ENCODE measurements around the gene CCDC181. TPM values are rescaled to one million over a fixed set of nuclear protein-coding genes. Genes with fewer than 3 reads are reported as not detected.
A peak's percentile ranks its signal among the peaks of the same experiment; 100 is the strongest.
"Not testable (repeated sequence)": the region's sequence is repeated elsewhere in the genome, so short reads cannot be mapped to it uniquely, and the experiment has no call there.

The CCDC181 gene
- total RNA-seq, 1 donor from 2014 or later: not detected

- Histone ChIP-seq H3K36me3 (no peaks in the 10 kb centered on the region), H3K9me3 (no peaks in the 10 kb centered on the region), H3K4me1 (no peaks in the 10 kb centered on the region), H3K27me3 (no peaks in the 10 kb centered on the region), H3K4me3 (no peak overlapping the region), H3K27ac (no peak overlapping the region)
- intact Hi-C loops (cut with DNase I): no loop called here
- no peak for DNase-seq (ENCODE audit: low spot score in 2 of 2)
- no peak for TF ChIP-seq CTCF (IDR thresholded peaks at IDR 0.05)
These were observed 16.6 kb upstream of the CCDC181 start for GRCh38 chr1:169443923-169444322.

DNA sequence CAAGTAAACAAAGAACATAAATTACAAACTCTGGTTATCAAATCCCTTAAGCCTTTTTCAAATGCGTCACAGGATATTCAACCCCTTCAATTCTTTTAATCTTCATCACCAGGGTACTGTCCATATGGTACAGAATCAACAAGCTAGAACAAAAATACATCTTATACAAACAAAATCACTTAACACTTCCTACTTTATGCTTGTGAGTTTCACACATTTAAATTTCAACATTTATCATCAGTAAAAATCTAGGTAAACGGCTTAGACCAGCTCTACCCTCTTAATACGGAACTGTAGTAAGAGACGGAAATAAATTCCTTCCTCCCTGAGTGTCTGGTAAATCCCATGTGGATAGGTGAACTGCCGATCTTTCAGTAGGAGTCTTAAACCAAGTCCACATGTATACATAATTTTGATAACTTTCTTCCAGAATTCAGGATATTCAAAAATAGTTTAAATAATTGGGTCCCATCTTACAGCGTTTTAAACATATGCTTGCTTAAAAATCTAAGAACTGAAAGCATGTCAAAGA lies 1.0 kb downstream of the CCDC181 start:
- Histone ChIP-seq H3K27me3 (no peaks in the 10 kb centered on the region), H3K4me3 (peak overlapping the region in 1 of 2 donors; percentile 62), H3K4me1 (no peaks in the 10 kb centered on the region), H3K27ac (no peak overlapping the region), H3K9me3 (no peaks in the 10 kb centered on the region), H3K36me3 (no peaks in the 10 kb centered on the region)
- intact Hi-C loops (cut with DNase I): no loop called here
- DNase-seq (ENCODE audit: low spot score in 2 of 2): no peak
- TF ChIP-seq CTCF (IDR thresholded peaks at IDR 0.05): no peak

DNA sequence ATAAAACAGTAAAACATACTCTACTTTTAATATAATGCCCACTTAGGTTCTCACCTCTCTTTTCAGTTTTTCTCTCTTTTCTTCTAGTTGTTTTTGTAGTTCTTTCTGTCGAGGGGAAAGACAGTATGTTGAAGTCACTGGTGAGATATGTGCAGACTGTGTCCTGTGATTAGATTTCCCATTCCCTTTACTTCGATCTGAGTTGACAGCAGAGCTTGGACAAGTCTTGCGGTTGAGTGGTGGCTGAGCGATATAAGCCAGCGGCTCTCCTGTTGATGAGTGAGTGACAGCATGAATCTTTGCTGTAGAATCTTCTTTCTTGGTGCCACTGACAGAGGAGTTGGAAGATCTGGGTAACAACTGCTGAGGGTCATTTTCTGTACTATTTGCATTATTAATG lies 6.0 kb downstream of the CCDC181 start:
- no peak overlapping the region for H3K27ac ChIP-seq
- no peaks in the 10 kb centered on the region for H3K36me3 ChIP-seq
- H3K4me3 ChIP-seq: no peak overlapping the region
- H3K4me1 ChIP-seq: no peaks in the 10 kb centered on the region
- no peaks in the 10 kb centered on the region for H3K9me3 ChIP-seq
- DNase-seq (ENCODE audit: low spot score in 2 of 2): no peak
- no peaks in the 10 kb centered on the region for H3K27me3 ChIP-seq
- intact Hi-C loops (cut with DNase I): no loop called here
- no peak for TF ChIP-seq CTCF (IDR thresholded peaks at IDR 0.05)

GRCh38 chr1:169414952-169415351 lies 12.3 kb downstream of the CCDC181 start:
- no peaks in the 10 kb centered on the region for H3K27me3 ChIP-seq

DNA sequence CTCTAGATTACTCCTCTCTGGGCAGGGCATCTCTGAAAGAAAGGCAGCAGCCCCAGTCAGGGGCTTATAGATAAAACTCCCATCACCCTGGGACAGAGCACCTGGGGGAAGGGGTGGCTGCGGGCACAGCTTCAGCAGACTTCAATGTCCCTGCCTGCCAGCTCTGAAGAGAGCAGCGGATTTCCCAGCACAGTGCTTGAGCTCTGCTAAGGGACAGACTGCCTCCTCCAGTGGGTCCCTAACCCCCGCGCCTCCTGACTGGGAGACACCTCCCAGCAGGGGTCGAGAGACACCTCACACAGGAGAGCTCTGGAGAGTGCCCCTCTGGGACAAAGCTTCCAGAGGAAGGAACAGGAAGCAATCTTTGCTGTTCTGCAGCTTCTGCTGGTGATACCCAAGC lies 18.9 kb downstream of the CCDC181 start:
- H3K4me1 ChIP-seq; DNase-seq (ENCODE audit: low spot score in 2 of 2); H3K27me3 ChIP-seq; H3K4me3 ChIP-seq; intact Hi-C loops (cut with DNase I); H3K27ac ChIP-seq; H3K36me3 ChIP-seq: not testable (repeated sequence)
- peaks cover 25 to 93% of the 10 kb centered on the region in 2 donors for H3K9me3 ChIP-seq

More at GRCh38 chr1:169414952-169415351, 12.3 kb downstream of the CCDC181 start:
- no peak for DNase-seq (ENCODE audit: low spot score in 2 of 2)
- Histone ChIP-seq H3K4me1 (no peaks in the 10 kb centered on the region), H3K9me3 (peaks cover 4 to 34% of the 10 kb centered on the region in 2 donors), H3K4me3 (no peak overlapping the region), H3K36me3 (no peaks in the 10 kb centered on the region), H3K27ac (no peak overlapping the region)
- TF ChIP-seq CTCF (IDR thresholded peaks at IDR 0.05): no peak
- intact Hi-C loops (cut with DNase I): no loop called here

- H3K9me3 ChIP-seq: peaks cover 9 to 59% of the 10 kb centered on the region in 2 donors
- H3K27me3 ChIP-seq; H3K4me1 ChIP-seq; H3K27ac ChIP-seq; H3K36me3 ChIP-seq; DNase-seq (ENCODE audit: low spot score in 2 of 2); H3K4me3 ChIP-seq; intact Hi-C loops (cut with DNase I): not testable (repeated sequence)
These were observed 24.7 kb downstream of the CCDC181 start for GRCh38 chr1:169402578-169402977.

DNA sequence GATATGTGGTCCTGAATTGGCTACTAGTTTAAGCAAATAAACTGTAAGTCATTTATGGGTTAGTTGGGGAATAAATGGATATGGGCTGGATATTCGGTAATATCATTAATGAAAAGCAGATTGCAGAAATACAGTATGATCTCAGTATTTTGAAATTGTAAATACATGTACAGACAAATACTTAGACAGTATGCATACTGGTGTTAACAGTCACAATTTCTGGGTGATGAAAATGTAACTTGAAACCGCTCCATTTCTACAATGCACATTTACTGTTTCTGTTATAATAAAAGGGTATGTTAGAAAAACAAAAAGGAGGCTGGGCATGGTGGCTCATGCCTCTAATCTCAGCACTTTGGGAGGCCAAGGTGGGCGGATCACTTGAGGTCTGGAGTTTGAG lies 31.3 kb downstream of the CCDC181 start:
- Histone ChIP-seq H3K36me3 (peaks cover 10 to 28% of the 10 kb centered on the region in 2 donors), H3K9me3 (peaks cover 0 to 5% of the 10 kb centered on the region in 2 donors), H3K4me3 (no peak overlapping the region), H3K4me1 (no peaks in the 10 kb centered on the region), H3K27me3 (no peaks in the 10 kb centered on the region), H3K27ac (no peak overlapping the region)
- intact Hi-C loops (cut with DNase I): no loop called here
- no peak for TF ChIP-seq CTCF (IDR thresholded peaks at IDR 0.05)
- DNase-seq (ENCODE audit: low spot score in 2 of 2): no peak
